GM21717 (cell line): ENCODE measurements around the gene ATAD3C.
"Not testable (repeated sequence)": the region's sequence is repeated elsewhere in the genome, so short reads cannot be mapped to it uniquely, and the experiment has no call there.

Source experiments
- ATAC-seq: cut with Tn5 transposase; IDR thresholded peaks from one replicate; pipeline ENCODE4 v1.9.1; 2021; ENCODE audit warnings: mild to moderate bottlenecking, moderate library complexity; ENCODE audit not compliant: unreplicated experiment

The ATAD3C gene

DNA sequence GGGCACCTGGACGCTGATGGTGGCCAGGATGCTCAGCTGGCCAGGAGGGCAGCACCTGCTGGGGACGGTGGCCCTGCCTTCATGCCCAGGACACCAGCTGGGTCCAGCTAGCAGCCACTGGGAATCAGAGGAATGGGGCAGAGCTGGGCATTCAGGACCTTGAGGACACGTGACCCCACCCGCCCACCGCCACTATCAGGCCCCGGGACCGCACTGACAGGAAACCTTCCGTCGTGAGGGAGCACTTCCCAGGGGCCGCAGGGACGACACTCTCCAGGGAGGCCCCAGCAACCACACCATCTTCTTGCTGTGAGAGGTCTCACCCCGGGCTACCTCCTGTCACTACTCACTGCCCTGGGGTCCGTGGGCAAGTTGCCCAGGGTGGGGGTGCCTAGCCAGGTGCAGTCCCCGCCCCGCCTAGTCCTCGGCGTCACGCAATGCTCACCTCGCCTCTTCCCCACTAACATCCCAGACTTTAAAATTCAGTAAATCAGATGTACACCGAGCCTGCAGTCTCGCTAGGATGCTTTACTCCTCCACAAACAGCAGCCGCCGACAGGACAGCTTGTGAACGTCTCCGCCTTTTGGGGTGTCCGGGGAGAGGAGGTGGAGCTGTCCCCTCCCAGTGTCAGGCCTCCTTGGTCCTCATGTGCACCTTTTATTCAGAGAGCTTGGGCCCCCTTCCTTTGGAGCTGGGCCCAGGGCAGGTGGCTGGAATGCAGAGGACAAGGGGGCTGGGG, 9.1 kb upstream of the ATAD3C start:
- ATAC-seq: no peak

DNA sequence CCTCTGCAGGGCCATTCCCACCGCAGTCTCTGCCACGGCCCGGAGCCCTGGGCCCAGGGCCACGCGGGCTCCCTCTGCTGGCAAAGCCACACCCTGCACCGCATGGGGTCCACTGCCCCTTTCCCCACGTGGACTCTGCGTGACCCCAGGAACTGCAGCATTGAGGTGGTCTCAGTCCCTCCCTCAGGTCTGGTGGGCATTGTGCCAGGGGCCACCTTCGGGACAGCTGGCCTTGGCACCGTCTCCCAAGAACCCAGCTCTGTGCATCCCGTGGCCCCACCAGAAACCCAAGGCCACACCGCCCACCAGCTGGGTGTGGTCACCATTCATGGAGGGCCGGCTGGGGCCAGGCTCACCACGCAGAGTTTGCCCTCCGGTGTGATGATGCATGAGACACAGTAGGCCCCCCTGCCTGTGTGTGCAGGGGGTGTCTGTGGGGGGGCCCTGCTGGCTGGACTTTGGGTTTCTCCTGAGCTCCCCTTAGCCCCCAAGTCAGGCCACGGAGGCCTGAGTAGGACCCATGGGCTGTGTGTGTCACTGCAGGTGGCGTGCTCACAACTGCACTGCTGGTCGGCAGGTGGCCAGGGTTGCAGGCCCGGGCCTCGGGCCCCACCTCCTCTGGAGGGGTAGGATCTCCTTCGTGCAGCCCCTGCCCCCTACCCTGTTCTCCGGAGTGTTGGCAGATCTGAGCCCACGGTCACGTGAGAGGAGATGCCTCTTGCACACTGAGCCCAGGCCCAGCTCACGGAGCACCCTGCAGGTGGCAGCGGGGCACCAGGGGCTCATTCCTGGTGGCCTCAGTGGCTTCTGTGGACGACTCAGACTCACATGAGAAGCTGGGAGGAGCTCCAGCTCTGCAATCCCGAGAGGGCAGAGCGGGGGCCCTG, 8.2 kb upstream of the ATAD3C start:
- no peak for ATAC-seq

DNA sequence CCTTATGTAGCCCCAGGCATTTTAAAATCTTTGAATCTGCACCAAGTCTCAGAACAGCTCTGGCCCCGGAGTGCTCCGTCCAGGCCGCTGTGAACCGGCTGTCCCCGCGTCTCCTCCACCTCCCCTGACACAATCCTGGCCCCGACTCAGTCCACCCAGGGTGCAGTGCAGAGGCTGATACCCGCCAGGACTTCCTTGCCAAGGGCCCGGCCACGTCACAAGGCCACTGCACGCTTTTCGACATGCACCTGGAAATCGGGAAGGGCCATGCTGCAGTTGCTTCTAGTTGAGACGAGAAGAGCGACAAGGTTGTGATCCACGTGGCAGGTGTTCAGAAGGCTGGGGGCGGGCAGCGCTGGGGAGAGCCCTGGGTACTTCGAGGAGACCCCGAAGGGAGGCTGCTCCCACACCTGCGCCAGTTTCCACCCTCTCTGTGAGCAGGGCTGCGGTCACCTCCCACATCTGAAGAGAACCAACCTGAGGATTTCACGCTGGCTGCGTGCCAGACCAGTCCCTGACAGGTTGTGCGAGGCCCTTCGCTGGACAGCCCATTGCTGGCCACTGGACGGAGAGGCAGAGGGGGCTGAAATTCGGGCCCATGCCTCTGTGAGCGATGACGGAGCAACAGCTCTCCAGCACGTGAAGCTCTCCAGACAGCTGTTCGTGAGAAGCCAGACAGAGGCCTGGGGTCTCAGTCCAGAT, 7.3 kb upstream of the ATAD3C start:
- no peak for ATAC-seq

DNA sequence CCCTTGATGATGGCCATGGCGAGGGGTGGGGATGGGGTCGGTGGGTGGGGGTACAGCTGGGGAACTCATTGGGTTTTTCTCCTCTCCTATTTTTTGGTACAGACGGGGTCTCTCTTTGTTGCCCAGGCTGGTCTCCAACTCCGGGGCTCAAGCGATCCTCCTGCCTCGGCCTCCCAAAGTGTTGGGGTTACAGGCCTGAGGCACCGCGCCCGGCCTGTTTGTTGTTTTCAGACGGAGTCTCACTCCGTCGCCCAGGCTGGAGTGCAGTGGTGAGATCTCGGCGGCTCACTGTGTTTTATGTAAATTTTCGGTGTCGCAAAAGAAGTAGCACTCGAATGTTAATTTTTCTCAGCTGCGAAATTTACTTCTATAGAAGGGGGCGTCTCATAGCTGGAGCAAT, 2.9 kb upstream of the ATAD3C start:
- ATAC-seq: not testable (repeated sequence)

DNA sequence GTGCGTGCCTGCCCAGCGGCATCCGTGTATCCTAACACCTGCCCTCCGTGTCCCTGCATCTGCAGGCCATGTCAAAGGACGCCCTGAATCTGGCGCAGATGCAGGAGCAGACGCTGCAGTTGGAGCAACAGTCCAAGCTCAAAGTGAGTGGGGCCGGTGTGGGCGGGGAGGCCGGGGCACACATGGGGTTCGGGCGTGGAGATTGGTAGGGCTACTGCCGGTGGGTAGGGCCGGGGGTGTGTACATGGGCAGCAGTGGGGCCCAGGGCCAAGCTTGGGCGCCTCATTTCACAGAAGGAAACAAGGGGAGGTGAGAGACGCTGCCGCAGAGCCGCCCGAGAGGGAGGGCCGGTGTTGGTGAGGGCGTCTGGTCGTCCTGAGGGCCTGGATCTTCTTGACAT, 1.1 kb downstream of the ATAD3C start:
- not testable (repeated sequence) for ATAC-seq

DNA sequence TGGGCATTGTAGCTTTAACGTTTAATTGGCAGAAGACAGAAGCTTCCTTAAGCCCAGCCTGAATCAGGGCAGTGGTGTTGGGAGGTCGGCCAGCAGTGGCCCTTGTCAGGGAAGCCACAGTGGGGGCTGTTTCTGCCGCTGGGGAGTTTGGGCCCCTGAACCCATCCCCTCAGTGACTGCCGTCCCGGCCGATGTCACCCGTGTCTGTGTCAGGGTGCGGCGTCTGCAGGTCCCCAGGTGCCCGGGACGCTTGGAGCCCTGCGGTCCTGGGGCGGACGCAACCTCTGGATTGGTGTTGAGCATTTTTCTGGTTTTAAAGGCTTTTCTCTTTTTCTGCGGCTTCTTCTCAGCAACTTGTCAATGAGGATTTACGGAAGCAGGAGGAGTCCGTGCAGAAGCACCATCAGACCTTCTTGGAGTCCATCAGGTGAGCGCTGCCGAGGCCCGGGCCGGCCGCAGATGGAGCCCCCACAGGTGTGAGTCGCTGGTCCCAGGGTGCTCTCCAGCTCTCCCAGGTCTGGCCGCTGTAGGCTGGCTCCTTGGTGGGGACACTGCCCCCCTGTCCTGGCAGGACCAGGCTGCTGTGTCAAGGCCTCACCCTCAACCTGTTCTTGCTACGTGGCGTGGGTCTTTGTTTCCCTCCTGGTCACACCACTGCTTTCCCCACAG, 2.3 kb downstream of the ATAD3C start:
- no peak for ATAC-seq

DNA sequence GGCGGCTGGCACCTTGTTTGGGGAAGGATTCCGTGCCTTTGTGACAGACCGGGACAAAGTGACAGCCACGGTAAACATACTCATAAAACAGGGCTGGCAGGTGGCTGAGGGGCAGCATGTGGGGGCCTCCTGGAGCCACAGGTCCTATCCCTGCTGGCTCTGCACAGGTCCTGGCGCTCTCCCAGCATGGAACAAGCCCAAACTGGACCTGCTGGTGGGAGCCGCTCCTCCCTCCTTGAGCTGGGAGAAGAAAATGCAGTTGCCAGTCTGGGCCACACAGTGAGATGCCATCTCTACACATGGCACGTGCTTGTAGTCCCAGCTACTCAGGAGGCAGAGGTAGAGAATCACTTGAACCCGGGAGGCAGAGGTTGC, 2.9 kb downstream of the ATAD3C start:
- not testable (repeated sequence) for ATAC-seq

DNA sequence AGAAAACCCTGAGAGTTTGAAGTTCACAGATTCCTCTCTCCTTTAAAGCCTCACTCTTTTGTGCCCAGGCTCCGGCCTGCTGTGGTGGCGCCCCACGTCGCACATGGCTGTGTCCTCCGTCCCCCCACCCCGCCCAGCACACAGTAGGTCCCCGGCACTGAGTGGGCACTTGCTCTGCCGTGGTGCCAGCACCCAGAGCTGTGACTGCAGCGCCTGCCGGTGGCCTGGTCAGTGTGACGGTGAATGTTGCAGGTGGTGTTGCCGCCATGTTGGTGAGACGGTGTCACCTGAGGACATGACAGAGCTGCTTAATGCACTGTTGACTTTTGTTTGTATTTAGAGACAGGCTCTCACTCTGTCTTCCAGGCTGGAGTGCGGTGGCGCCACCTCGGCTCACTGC, 3.4 kb downstream of the ATAD3C start:
- ATAC-seq: no peak

DNA sequence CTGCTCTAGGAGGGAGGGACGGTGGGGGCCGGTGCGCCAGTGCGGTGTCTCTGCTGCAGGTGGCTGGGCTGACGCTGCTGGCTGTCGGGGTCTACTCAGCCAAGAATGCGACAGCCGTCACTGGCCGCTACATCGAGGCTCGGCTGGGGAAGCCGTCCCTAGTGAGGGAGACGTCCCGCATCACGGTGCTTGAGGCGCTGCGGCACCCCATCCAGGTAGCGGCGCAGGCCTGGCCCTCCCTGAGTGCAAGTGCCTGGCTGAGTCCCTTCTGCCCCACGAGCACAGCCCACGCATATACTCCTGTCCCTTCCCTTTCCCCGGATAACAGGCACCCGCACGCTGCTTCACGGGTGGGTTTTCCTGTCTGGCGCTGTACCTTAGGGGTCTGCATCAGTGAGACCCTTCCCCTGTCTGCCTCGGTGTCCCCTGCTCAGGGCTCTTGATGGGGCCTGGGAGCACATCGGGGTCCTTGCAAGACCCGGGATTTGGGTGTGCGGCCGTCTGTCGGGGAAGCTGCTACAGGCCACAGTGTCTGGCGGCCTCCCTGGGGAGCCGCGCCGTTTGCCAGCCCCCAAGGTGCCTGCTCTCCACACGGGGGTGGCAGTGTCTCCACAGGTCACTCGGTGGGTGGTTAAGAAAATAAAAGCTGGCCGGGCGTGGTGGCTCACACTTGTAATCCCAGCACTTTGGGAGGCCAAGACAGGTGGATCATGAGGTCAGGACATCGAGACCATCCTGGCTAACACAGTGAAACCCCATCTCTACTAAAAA, 5.0 kb downstream of the ATAD3C start:
- not testable (repeated sequence) for ATAC-seq

DNA sequence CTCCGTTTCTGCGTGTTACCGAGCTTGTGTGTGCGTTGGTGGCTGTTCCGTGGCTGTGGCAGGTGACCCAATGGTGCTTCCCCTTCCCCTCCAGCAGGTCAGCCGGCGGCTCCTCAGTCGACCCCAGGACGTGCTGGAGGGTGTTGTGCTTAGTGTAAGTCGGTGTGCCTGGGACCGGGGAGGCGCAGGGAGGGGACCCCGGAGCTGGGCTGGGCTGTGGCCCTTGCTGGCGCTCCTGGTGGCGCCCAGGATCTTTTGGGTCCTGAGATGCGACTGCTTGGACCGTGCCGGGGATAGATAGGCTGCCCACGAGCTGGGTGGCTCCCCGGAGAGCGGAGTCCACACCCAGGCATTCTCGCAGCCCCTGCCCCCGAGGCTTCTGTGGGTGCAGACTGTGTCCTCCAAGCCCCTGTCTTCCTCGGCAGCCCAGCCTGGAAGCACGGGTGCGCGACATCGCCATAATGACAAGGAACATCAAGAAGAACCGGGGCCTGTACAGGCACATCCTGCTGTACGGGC, 5.9 kb downstream of the ATAD3C start:
- ATAC-seq: no peak

DNA sequence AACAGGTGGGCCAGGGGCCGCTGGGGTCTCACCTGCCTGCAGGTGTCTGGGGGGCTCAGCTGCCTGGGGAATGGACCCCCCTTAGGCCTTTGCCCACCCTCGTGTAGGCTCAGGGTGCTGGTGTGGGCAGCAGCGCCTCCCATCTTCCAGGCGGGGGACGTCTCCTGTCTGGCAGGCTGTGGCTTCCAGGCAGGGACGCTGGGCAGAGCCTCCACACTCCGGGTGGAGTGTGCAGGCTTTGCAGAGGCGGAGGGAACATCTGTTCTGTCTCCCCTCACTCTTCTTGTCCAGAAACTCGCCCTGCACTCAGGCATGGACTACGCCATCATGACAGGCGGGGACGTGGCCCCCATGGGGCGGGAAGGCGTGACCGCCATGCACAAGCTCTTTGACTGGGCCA, 6.4 kb downstream of the ATAD3C start:
- not testable (repeated sequence) for ATAC-seq

DNA sequence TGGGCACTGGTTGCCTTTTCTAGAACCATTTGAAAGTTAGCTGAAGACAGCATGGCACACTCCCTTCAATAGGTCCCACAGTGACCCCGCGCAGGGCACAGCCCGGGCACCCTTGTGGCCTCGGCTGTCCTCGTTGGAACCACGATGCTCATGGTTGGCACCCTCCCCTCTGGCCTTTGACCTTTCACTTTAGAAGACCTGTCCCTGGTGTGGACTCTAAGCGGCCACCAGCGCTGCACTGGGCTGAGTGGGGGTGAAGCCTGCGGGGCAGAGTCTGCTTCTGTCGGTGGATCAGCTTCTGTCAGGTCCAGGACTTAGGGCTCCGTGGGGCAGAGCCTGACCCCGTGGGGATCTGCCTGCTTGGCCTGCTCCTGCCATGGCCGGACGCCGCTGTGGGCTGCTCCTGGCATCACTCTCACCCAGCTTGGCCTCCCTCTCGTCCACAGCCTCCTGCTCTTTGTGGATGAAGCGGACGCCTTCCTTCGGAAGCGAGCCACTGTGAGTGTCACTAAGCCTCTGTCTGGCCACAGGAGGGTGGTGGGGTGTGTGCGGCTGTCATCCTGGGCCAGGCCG, 7.3 kb downstream of the ATAD3C start:
- ATAC-seq: not testable (repeated sequence)

DNA sequence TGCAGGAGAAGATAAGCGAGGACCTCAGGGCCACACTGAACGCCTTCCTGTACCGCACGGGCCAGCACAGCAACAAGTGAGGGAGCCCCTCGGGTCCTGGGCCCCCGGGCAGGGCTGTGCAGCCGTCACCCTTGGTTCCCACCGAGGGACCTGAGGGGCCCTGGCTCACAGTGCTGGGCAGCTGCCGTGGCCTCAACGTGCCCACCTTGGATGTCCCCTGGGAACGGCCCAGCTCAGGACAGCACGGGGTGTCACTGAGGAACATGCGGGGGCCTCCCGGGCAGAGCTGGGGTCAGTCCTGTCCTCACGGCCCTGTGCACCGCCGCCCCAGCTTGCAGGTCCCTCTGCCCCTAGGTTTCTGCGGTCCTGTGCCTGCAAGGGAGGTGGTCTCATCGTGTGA, 9.7 kb downstream of the ATAD3C start:
- not testable (repeated sequence) for ATAC-seq

DNA sequence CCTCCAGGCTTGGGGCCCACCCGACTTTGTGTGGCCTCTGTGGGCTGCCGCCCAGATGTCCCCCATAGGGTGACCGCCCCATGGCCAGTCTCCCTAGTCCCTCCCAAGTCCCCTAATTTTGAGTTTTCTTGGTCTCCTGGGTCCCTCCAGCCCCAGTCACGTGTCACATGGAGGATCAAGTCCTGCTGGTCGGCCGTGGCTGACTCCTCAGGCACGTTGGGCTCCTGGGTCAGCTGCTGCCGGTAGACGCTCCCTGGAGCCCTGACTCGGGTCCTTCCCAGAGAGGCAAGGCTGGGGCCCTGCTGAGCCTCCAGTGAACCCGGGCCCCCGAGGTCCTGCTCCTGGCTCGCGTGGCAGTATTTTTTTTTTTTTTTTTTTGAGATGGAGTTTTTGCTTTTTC, 10.2 kb downstream of the ATAD3C start:
- ATAC-seq: not testable (repeated sequence)

DNA sequence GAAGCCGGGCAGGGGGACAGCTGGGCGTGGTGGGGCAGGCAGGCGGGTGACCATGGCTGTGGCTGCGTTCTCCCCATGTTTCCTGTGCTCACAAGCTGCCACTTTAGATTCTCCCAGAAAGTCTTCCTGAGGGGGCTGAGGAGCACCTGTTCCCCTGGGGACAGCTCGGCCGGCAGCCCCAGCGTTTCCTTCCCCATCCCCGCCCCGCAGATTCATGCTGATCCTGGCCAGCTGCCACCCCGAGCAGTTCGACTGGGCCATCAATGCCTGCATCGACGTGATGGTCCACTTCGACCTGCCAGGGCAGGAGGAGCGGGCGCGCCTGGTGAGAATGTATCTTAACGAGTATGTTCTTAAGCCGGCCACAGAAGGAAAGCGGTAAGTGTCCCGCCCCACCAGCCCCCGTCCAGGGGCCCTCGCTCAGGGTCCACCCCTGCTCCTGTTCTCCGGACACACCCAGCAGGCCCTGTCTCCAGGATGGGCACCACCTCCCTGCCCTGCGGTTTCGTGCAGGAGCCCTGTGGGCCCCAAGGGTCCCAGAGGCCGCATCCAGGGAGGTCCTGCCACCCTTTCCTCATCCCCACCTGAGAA, 11.1 kb downstream of the ATAD3C start:
- no peak for ATAC-seq

DNA sequence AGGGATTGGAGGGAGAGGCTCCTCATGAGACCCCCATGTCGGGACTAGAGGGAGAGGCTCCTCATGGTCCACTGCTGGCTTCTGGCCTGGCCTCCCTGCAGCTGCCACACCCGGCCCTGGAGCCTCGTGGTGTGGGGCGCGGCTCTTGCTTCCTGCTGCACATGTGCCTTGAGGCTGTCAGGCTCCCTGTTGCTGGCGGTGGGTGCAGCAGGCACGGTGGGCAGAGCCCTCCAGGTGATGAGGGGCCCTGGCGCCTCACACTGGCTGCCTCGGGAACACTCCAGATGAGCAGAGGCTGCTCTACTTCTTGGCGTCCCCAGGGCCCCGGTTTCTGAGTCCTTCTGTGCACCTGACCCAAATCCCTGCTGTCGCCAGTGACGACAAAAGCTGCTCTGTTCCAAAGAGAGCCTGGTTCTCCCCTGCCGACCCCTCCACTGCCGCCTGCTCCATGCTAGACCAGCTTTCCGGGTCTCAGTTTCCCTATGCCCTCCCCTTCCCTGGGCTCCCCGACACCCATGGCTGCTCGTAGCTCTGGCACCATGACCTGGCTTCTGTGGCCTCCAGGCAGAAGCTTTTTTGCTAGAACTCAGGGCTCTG, 12.3 kb downstream of the ATAD3C start:
- ATAC-seq: no peak

DNA sequence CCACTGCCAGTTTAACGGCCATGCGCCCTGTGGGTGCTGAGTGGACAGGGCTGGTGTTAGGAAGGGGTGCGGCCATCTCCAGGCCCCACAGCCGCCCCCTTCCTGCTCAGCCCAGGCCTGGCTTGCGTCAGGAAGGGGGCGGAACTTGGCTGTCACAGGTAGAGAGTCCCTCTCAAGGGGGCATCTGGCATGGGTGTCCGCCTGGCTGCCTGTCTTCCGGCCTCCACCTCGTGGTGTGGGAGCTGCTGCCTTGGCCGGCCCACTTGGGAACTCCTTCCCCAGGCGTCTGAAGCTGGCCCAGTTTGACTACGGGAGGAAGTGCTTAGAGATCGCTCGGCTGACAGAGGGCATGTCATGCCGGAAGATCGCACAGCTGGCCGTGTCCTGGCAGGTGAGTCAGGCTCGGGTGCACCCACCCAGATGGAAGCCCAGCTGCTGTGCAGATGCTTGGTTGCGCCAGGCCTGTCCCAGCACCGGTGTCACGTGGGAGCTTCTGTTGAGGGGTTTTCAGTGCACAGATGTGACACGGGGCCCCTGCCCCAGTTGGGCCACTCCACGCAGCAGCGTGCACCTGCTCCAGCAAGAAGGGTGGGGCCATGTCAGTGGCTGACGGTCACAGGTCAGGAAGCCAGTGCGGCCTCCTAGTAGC, 13.0 kb downstream of the ATAD3C start:
- ATAC-seq: no peak

DNA sequence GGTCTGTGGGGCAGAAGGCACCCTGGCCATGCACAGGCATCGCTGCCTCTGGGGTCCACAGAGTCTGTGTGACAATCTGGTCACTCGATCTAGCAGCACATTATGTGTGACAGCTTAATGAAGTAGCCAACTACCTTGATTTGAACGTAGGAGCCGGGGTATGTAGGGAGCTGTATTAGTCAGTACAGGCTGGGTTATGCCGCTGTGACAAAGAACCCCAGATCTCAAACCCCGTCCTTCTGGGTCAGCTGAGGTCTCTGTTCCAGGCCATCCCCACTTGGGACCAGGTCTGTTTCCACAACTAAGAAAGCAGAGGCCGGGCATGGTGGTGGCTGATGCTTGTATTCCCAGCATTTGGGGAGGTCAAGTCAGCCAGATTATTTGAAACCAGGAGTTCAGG, 13.8 kb downstream of the ATAD3C start:
- no peak for ATAC-seq
